Large intestine (tissue), 1 donor: ENCODE measurements around the gene TTC19. TPM values are rescaled to one million over a fixed set of nuclear protein-coding genes. Genes with fewer than 3 reads are reported as not detected.

Source experiments
- polyA plus RNA-seq: library from polyadenylated mRNA; unstranded; fragments of 120-200 nt; gene quantifications from one replicate; pipeline ENCODE4 v1.2.1, GENCODE V29; 2013

The TTC19 gene
- polyA plus RNA-seq, 1 donor: 58.3 TPM

Other genes starting within 250 kb of the TTC19 start
- 4.4 TPM for gene ADORA2B, start 54.7 kb upstream of the TTC19 start, polyA plus RNA-seq
- gene ZSWIM7, start 120 bp upstream of the TTC19 start, polyA plus RNA-seq: 31.6 TPM
- 122 TPM for gene NCOR1, start 215.7 kb downstream of the TTC19 start, polyA plus RNA-seq
- 49.0 TPM for gene PIGL, start 217.4 kb downstream of the TTC19 start, polyA plus RNA-seq